ENCODE measurements around the gene ZNF385D. TPM values are rescaled to one million over a fixed set of nuclear protein-coding genes. Genes with fewer than 3 reads are reported as not detected.

ZNF385D gene
- total RNA-seq, 2 experiments from 2014 or later = not detected

GRCh38 chr3:21543380-21544075 lies 207.5 kb downstream of the ZNF385D start:
- no peak for DNase-seq
- H3K27ac Mint-ChIP-seq = no peak overlapping the region
- H3K4me3 Mint-ChIP-seq = no peak overlapping the region
- H3K4me1 Mint-ChIP-seq = no peaks in the 10 kb centered on the region
- no peaks in the 10 kb centered on the region for H3K27me3 Mint-ChIP-seq
- H3K9me3 Mint-ChIP-seq = peaks cover 2% of the 10 kb centered on the region
- no peaks in the 10 kb centered on the region for H3K36me3 Mint-ChIP-seq

DNA sequence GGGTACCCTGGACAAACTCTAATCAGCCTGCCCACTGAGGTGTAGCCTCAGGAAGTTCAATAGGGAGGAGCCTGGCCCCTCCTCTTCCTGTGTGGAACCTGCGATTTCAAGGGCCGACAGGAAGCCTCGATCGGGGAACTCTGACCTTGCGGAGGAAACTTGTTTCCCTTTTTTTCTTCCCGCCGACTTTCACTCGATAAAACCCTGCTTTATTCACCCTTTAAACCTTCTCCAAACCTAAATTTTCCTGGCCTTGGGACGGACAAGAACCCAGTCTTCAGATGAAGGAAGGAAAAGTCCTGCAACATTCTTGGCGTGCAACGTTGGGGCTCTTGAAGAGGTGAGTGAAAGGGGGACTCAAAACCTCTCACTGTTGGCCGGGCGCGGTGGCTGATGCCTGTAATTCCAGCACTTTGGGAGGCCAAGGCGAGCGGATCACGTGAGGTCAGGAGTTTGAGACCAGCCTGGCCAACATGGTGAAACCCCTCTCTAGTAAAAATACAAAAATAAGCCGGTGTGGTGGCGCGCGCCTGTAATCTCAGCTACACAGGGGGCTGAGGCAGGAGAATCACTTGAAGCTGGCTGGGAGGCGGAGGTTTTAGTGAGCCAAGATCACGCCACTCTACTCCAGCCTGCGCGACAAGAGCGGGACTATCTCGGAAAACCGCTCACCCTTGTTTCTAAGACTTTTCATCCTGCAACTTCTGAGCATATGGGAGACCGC lies 208.2 kb downstream of the ZNF385D start:
- no peaks in the 10 kb centered on the region for H3K27me3 Mint-ChIP-seq
- H3K9me3 Mint-ChIP-seq = peaks cover 2% of the 10 kb centered on the region
- H3K27ac Mint-ChIP-seq = no peak overlapping the region
- H3K4me3 Mint-ChIP-seq = no peak overlapping the region
- H3K36me3 Mint-ChIP-seq = no peaks in the 10 kb centered on the region
- no peaks in the 10 kb centered on the region for H3K4me1 Mint-ChIP-seq
- DNase-seq = no peak

DNA sequence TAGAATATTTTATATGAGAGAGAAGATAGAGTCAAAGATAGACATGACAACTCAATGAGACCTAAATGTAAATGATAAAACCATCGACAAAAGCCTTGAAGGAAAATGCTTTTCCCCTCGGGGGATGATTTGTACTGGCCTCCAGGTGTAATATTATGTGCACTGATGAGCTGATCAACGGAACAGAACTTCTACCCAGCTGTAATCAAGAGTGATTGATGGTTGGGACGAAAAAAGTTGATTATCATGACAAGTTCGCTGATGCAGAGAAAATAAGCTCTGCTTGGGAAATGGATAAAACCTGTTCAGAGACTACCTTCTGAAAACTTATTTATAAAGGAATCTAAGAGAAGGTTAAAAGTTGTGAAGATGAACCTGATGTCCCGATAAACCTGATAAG lies 210.7 kb downstream of the ZNF385D start:
- no peak for DNase-seq
- H3K27ac Mint-ChIP-seq = no peak overlapping the region
- H3K4me3 Mint-ChIP-seq = no peak overlapping the region

DNA sequence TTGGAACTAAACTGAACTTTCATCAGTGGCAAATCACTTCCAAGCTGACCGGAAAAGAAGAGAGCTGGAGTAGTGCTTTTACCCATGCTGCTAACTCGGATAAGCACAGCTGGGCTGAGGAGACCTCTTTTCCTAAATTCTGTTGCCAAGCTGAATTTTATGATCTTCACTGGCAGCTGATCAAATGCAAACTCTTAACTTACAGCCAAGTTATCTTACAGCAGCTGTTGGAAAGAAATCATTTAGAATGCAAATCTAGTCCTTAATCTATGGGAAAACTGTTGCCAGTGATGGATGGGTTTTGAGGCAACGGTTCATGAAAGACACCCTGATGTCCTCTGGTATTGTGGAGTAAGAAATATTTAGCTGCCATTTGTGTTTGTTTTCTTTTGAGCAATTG lies 216.5 kb downstream of the ZNF385D start:
- no peaks in the 10 kb centered on the region for H3K36me3 Mint-ChIP-seq
- H3K9me3 Mint-ChIP-seq = peaks cover 2% of the 10 kb centered on the region
- H3K27me3 Mint-ChIP-seq = no peaks in the 10 kb centered on the region
- H3K4me1 Mint-ChIP-seq = no peaks in the 10 kb centered on the region
- DNase-seq = no peak
- no peak overlapping the region for H3K4me3 Mint-ChIP-seq
- H3K27ac Mint-ChIP-seq = no peak overlapping the region

More for the DNA sequence above, 210.7 kb downstream of the ZNF385D start:
- H3K36me3 Mint-ChIP-seq = no peaks in the 10 kb centered on the region
- peaks cover 2% of the 10 kb centered on the region for H3K9me3 Mint-ChIP-seq
- H3K27me3 Mint-ChIP-seq = no peaks in the 10 kb centered on the region
- no peaks in the 10 kb centered on the region for H3K4me1 Mint-ChIP-seq

DNA sequence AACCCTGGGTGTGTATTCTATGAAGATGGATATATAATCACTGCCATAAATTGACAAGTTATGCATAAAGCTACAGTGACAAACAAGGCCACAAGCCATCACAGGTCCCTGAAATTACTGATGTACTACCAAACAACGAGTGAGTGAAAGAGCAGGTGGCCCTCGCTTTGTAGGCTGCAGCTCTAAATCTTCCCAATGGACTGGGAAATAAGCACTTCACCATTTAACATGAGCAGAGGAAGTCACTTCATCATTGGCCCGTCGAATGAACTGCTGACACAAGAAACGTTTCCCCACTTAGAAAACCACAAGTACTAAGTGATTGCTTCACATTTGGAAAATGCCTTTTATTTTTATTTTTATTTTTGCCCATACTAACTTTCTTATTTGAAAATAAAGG lies 218.0 kb downstream of the ZNF385D start:
- Mint-ChIP-seq H3K36me3 (no peaks in the 10 kb centered on the region), H3K4me1 (no peaks in the 10 kb centered on the region), H3K27me3 (no peaks in the 10 kb centered on the region), H3K27ac (no peak overlapping the region), H3K4me3 (no peak overlapping the region), H3K9me3 (peaks cover 2% of the 10 kb centered on the region)
- no peak for DNase-seq

DNA sequence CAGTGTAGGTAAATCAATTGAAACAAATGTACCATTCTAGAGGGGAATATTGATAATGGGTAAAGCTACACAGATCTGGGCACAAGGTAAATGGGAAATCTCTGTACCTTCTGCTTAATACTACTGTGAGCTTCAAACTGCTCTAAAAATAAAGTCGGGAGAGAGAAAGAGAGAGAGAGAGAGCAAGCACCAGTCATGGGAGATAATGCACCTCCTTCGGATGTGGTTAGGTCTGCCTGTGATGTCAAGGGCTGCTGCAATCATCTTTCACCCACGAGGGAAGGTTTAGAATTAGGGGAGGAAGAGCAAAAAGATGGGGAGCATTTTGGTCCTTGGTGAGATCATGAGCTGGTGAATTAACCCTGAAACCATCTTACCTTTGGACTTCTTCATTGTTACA lies 219.1 kb downstream of the ZNF385D start:
- Mint-ChIP-seq H3K4me1 (no peaks in the 10 kb centered on the region), H3K36me3 (no peaks in the 10 kb centered on the region), H3K4me3 (no peak overlapping the region), H3K27me3 (no peaks in the 10 kb centered on the region), H3K9me3 (peaks cover 2% of the 10 kb centered on the region), H3K27ac (no peak overlapping the region)
- no peak for DNase-seq

- no peak overlapping the region for H3K4me3 Mint-ChIP-seq
- H3K27me3 Mint-ChIP-seq = no peaks in the 10 kb centered on the region
- no peak for DNase-seq
- no peaks in the 10 kb centered on the region for H3K36me3 Mint-ChIP-seq
- H3K9me3 Mint-ChIP-seq = peaks cover 2% of the 10 kb centered on the region
- no peak overlapping the region for H3K27ac Mint-ChIP-seq
- H3K4me1 Mint-ChIP-seq = no peaks in the 10 kb centered on the region
These were observed 222.6 kb downstream of the ZNF385D start for GRCh38 chr3:21528291-21528995.

- Mint-ChIP-seq H3K36me3 (no peaks in the 10 kb centered on the region), H3K9me3 (peaks cover 2% of the 10 kb centered on the region), H3K4me1 (no peaks in the 10 kb centered on the region), H3K4me3 (no peak overlapping the region), H3K27me3 (no peaks in the 10 kb centered on the region), H3K27ac (no peak overlapping the region)
- DNase-seq = no peak
These were observed 224.5 kb downstream of the ZNF385D start for GRCh38 chr3:21526461-21526860.

DNA sequence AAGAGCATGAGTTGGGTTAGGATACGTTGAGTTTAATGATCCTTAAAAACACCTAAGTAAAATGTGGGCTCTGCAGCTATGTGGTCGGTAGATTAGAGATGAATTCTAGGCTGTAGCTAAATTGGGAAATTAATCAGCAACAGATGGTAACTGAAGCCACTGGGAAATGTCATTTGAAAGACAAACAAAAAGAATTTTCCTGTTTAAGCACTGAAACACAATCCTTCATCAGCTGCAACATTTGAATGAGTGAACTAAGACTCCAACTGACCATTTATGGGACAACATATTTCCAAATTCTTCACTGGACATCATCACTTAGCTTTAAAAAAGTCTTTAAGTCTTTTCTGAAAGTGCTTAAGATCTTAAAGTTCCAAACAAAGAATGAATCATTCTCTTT lies 226.9 kb downstream of the ZNF385D start:
- no peaks in the 10 kb centered on the region for H3K4me1 Mint-ChIP-seq
- H3K9me3 Mint-ChIP-seq = peaks cover 2% of the 10 kb centered on the region
- no peaks in the 10 kb centered on the region for H3K27me3 Mint-ChIP-seq
- no peak overlapping the region for H3K4me3 Mint-ChIP-seq
- no peaks in the 10 kb centered on the region for H3K36me3 Mint-ChIP-seq
- DNase-seq = no peak
- H3K27ac Mint-ChIP-seq = no peak overlapping the region

DNA sequence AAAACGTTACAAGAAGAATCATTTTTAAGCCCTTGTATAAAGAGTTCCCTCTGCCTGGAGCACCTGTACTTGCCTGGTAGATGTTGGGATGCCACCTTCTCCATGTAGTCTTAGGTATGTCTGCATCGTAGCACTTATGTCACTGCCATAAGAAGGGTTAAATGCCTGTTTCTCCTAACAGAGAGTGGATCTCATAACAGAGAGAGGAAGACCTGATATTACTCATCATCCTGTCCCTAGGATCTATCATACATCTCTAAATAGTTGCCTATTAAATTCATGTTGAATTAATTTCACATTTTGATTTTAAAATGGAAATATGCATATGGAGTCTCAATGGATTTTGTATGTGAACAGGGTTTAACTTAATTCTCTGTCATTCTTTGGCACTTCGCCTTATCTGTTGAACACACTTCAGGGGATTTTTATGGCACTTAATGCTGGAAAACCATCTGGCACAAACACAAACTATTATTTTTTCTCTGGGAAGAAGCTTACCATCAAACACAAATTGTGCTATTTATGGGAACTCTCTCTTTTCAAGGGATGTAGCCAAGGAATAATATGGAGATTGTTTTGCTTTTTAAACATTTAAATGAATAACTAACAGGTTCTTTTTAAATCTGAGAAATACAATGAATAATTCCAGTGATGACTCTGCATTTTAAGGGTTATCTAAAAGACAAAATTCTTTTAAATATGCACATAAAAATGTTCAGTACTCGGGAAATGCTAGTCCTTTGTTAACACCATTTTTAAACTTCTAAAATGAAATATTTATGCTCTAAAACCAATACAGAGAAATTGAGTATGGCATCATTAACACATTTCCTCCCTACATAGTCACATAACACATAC lies 230.7 kb downstream of the ZNF385D start:
- H3K27me3 Mint-ChIP-seq = no peaks in the 10 kb centered on the region

DNA sequence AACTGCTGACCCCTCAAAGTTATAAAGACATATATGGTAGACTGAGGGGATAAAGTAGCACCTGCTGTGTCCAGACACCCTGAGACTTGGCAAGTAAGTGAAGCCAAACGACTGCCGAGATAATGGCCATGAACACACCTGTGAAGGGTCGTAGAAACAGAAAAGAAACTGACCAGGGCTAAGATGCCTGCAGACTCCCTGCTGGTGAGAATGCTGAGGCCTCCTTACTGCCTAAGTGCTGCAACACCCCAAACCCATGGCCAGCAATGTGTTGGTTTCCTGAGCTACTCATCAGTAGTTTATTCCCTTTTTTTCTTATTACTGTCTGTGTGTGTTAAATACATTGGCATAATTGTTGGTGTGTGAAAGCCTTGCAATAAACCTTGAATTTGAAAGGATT lies 233.8 kb downstream of the ZNF385D start:
- no peak overlapping the region for H3K27ac Mint-ChIP-seq
- H3K4me1 Mint-ChIP-seq = no peaks in the 10 kb centered on the region
- H3K27me3 Mint-ChIP-seq = no peaks in the 10 kb centered on the region
- no peaks in the 10 kb centered on the region for H3K9me3 Mint-ChIP-seq
- DNase-seq = no peak
- H3K4me3 Mint-ChIP-seq = no peak overlapping the region
- H3K36me3 Mint-ChIP-seq = no peaks in the 10 kb centered on the region

More for the DNA sequence above, 230.7 kb downstream of the ZNF385D start:
- Mint-ChIP-seq H3K4me3 (no peak overlapping the region), H3K4me1 (no peaks in the 10 kb centered on the region), H3K27ac (peak overlapping the region; percentile 30), H3K36me3 (no peaks in the 10 kb centered on the region), H3K9me3 (no peaks in the 10 kb centered on the region)
- DNase-seq = no peak

DNA sequence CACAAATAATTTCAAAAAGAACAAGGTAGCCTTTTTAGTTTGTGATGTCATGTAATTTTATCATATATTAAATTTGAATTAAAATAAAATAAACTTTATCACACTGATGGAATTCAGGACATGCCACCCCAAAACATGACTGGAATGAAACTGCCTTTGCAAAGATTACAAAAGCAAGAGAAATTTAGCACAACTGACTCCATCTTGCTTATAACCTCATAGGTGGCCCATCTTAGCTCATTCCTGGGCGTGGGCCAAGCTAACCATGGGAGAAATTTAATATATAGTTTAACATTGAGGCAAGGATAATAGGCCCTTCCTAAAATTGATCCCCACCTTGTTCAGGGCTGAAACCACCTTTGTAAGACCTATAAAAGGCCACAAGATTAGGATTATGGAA lies 235.6 kb downstream of the ZNF385D start:
- Mint-ChIP-seq H3K9me3 (no peaks in the 10 kb centered on the region), H3K27ac (no peak overlapping the region), H3K4me1 (no peaks in the 10 kb centered on the region), H3K27me3 (no peaks in the 10 kb centered on the region), H3K4me3 (no peak overlapping the region), H3K36me3 (no peaks in the 10 kb centered on the region)
- DNase-seq = no peak

DNA sequence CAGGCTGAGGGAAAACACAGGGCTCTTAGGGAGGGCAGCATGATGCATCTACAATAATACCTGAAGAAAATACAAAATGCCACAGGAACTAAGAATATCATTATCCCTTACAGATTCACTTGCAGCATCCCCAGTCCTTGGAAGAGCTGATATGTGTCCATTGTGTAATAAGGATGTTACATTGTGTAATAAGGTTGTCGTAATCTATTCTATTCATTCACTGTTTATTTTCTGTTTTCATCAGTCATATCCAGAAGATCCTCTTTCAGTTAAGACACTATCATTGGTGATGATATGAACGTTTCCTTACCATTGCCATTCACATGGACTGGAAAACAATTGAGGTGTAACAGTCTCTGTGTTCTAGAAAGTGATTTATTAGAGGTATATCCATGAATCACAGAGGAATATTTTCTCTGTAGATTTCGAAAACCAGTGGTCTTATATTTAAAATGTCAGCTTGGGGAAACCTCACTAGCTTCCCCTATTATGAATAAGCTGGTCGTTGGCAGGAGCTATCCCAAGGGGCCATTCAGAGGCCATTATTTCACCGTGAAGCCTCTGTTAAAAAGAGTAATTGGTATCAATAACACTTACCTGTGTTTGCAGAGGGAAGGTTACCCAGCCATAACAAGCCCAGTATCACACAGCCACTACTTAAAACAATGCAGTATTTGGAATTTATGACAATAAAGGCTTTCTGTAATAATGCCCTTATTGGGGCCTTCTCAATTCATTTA lies 241.1 kb downstream of the ZNF385D start:
- Mint-ChIP-seq H3K36me3 (no peaks in the 10 kb centered on the region), H3K4me1 (no peaks in the 10 kb centered on the region), H3K27me3 (no peaks in the 10 kb centered on the region), H3K9me3 (no peaks in the 10 kb centered on the region), H3K27ac (no peak overlapping the region), H3K4me3 (no peak overlapping the region)
- no peak for DNase-seq

DNA sequence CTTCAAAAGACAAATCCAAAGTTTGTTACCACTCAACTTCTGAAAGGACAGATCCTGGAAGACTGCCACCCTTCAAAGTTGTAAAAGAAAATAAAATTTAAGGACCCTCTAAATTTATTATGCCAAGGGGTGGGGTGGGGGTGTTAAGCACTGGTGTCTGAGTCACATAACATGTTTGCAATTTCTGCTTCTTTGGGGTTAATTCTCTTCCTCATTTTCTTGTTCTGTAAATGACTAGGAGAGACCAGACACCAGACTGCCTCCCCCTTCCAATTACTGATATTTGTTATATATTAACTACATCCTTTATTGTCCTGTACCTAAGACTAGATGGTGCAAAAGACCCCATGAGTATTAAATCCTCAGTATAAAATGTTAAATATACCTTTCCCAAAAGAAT lies 242.8 kb downstream of the ZNF385D start:
- DNase-seq = no peak
- no peak overlapping the region for H3K27ac Mint-ChIP-seq
- no peaks in the 10 kb centered on the region for H3K36me3 Mint-ChIP-seq
- H3K4me3 Mint-ChIP-seq = no peak overlapping the region
- no peaks in the 10 kb centered on the region for H3K4me1 Mint-ChIP-seq
- no peaks in the 10 kb centered on the region for H3K27me3 Mint-ChIP-seq
- peaks cover 2% of the 10 kb centered on the region for H3K9me3 Mint-ChIP-seq
